GM12891 (cell line): ENCODE results near the gene PPP2R1A.

Experiments
- POLR2AphosphoS5 ChIP-seq: IDR thresholded peaks from 2 replicates; pipeline ENCODE4 v1.6.1; 2011; ENCODE audit warnings: low read depth, low read length, control low read depth
- TAF1 ChIP-seq: IDR thresholded peaks from 2 replicates; pipeline ENCODE4 v1.6.1; 2011; ENCODE audit warnings: low read depth, low read length, control low read depth

GRCh38 chr19:52231154-52231910, 41.5 kb downstream of the PPP2R1A start:
- no peak for TF ChIP-seq TAF1
- TF ChIP-seq POLR2AphosphoS5, result no peak
